Measurements from ENCODE around the gene HECA. TPM values are rescaled to one million over a fixed set of nuclear protein-coding genes. Genes with fewer than 3 reads are reported as not detected.

Gene HECA
- total RNA-seq, 1 donor from 2014 or later, result 21.0 TPM

DNA sequence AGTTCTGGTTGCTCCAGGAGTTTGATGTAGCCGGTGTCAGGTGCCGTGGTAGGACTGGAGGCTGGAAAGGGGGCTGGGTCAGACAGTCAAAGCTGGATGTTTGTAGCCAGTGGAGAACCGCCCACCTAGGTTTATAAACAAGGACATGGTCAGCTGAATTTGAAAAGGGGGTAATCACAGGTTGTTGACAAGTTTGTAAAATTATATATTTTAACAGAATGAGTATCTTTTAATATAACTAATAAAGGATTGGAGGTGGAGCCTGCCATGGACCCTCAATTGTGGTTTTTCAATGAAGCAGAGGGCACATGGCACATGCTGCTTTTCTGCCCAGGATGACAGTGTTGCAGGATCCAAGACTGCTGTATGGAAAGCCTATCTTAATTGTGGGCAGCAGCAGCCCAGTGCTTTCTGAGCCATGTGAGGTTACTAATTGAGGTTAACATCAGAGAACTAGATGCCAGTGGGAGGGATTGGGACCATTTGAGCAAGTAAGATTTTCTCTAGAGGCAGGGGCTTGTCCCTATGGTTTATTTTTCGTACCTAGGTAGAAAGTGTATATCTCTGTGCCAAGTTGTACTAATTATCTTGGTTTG, 9.7 kb downstream of the HECA start:
- Mint-ChIP-seq H3K27ac (ENCODE audit: unreplicated experiment) (no peak overlapping the region), H3K4me3 (ENCODE audit: unreplicated experiment) (no peak overlapping the region), H3K36me3 (ENCODE audit: unreplicated experiment) (no peaks in the 10 kb centered on the region), H3K9me3 (ENCODE audit: unreplicated experiment) (no peaks in the 10 kb centered on the region), H3K4me1 (ENCODE audit: low read depth, unreplicated experiment) (peaks cover 22% of the 10 kb centered on the region), H3K27me3 (ENCODE audit: unreplicated experiment) (no peaks in the 10 kb centered on the region)
- no peak for DNase-seq
- TF ChIP-seq, protein P1, sequence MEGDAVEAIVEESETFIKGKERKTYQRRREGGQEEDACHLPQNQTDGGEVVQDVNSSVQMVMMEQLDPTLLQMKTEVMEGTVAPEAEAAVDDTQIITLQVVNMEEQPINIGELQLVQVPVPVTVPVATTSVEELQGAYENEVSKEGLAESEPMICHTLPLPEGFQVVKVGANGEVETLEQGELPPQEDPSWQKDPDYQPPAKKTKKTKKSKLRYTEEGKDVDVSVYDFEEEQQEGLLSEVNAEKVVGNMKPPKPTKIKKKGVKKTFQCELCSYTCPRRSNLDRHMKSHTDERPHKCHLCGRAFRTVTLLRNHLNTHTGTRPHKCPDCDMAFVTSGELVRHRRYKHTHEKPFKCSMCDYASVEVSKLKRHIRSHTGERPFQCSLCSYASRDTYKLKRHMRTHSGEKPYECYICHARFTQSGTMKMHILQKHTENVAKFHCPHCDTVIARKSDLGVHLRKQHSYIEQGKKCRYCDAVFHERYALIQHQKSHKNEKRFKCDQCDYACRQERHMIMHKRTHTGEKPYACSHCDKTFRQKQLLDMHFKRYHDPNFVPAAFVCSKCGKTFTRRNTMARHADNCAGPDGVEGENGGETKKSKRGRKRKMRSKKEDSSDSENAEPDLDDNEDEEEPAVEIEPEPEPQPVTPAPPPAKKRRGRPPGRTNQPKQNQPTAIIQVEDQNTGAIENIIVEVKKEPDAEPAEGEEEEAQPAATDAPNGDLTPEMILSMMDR (IDR thresholded peaks at IDR 0.05; ENCODE audit: partially characterized antibody, unreplicated experiment), result no peak

DNA sequence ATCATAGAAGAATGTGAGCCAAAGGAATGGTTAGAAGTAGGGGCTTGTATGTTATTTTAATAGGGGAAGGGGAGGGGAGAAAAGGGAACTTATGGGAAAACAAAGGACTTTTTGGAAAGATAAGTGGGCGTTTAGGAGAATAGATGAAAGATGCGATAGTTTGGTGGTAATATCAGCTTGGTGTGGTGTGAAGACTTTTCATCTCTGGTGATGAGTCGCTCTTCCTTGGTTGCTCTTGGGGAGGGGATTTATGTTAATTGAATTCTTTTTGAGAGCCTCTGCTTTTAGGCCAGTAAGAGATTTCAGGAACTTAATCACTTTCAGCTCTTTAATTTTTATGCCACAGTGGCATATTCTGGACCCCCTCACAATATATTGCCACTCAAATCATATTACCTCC, 10.8 kb downstream of the HECA start:
- DNase-seq, result no peak
- Mint-ChIP-seq H3K4me3 (ENCODE audit: unreplicated experiment) (no peak overlapping the region), H3K36me3 (ENCODE audit: unreplicated experiment) (no peaks in the 10 kb centered on the region), H3K4me1 (ENCODE audit: low read depth, unreplicated experiment) (peaks cover 29% of the 10 kb centered on the region), H3K27me3 (ENCODE audit: unreplicated experiment) (no peaks in the 10 kb centered on the region), H3K27ac (ENCODE audit: unreplicated experiment) (no peak overlapping the region), H3K9me3 (ENCODE audit: unreplicated experiment) (no peaks in the 10 kb centered on the region)
- TF ChIP-seq, protein P1 (IDR thresholded peaks at IDR 0.05; ENCODE audit: partially characterized antibody, unreplicated experiment), result no peak

DNA sequence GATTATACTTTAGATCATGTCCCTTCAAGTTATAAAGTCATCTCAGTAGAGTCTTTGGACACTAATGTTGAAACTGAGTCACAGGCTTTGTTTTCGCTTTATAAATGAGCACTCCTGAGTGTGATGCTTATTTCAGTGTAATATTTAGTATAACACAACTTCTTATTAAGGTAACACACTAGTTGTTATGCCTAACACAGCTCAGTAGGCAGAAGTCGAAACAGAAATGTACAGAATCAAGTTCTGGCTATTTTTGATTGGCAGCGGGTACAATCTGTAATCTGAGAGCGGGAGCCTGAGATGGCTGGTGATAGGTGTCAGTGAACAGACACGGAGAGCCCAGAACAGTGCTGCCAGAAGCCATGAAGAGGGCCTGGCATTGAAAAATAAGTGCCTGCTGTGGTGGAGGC, 11.4 kb downstream of the HECA start:
- Mint-ChIP-seq H3K4me1 (ENCODE audit: low read depth, unreplicated experiment) (peaks cover 33% of the 10 kb centered on the region), H3K36me3 (ENCODE audit: unreplicated experiment) (no peaks in the 10 kb centered on the region), H3K27me3 (ENCODE audit: unreplicated experiment) (no peaks in the 10 kb centered on the region), H3K4me3 (ENCODE audit: unreplicated experiment) (no peak overlapping the region), H3K27ac (ENCODE audit: unreplicated experiment) (no peak overlapping the region), H3K9me3 (ENCODE audit: unreplicated experiment) (no peaks in the 10 kb centered on the region)
- TF ChIP-seq, protein P1 (IDR thresholded peaks at IDR 0.05; ENCODE audit: partially characterized antibody, unreplicated experiment), result no peak
- no peak for DNase-seq

DNA sequence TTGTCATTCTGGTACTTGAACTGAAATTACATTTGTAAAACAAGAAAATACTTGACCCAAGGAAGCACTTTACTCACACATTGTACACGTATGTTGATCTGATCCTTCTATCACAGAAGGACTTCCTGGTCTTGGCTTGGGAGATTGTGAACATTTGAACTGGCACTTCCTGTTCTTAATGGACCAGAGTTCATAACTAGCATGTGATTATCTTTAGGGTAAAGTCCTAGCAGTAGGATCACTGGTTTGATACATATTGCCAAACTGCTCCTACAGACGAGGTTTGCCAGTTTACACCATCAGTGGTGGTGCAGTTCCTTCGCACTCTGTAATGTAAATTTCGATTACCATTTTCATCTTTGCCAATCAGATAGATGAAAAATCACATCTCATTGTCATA, 12.7 kb downstream of the HECA start:
- H3K4me3 Mint-ChIP-seq (ENCODE audit: unreplicated experiment), result no peak overlapping the region
- H3K36me3 Mint-ChIP-seq (ENCODE audit: unreplicated experiment), result no peaks in the 10 kb centered on the region
- TF ChIP-seq, protein P1 (IDR thresholded peaks at IDR 0.05; ENCODE audit: partially characterized antibody, unreplicated experiment), result no peak
- H3K27ac Mint-ChIP-seq (ENCODE audit: unreplicated experiment), result no peak overlapping the region
- no peaks in the 10 kb centered on the region for H3K27me3 Mint-ChIP-seq (ENCODE audit: unreplicated experiment)
- no peak for DNase-seq
- H3K4me1 Mint-ChIP-seq (ENCODE audit: low read depth, unreplicated experiment), result peaks cover 40% of the 10 kb centered on the region
- H3K9me3 Mint-ChIP-seq (ENCODE audit: unreplicated experiment), result no peaks in the 10 kb centered on the region

DNA sequence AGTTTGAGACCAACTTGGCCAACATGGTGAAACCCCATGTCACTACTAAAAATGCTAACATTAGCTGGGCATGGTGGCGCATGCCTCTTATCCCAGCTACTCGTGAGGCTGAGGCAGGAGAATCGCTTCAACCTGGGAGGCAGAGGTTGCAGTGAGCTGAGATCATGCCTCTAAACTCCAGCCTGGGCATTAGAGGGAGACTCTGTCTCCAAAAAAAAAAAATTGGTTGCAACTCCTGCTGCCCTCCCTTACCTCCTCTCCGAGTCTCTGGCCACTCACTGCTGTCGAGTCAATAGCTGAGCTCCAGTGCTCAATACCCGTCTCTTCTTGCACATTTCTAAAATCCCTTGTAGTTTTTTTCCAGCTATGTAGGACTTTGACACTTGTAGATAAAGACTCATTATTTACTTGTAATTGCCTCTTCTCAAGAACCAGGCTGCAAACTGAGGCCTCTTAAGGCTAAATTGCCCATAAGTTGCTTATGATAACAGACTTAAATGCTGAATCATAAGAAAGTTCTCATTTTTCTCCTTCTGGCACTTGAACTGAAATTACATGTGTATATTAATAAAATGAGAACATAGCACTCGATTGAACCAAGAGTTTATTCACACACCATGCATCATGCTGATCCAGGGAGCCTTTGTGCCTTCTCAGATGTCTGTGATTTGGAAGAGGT, 13.8 kb downstream of the HECA start:
- TF ChIP-seq, protein P1 (IDR thresholded peaks at IDR 0.05; ENCODE audit: partially characterized antibody, unreplicated experiment), result no peak
- peaks cover 40% of the 10 kb centered on the region for H3K4me1 Mint-ChIP-seq (ENCODE audit: low read depth, unreplicated experiment)

More for the DNA sequence above, 13.8 kb downstream of the HECA start:
- Mint-ChIP-seq H3K27me3 (ENCODE audit: unreplicated experiment) (no peaks in the 10 kb centered on the region), H3K36me3 (ENCODE audit: unreplicated experiment) (no peaks in the 10 kb centered on the region), H3K27ac (ENCODE audit: unreplicated experiment) (no peak overlapping the region), H3K9me3 (ENCODE audit: unreplicated experiment) (no peaks in the 10 kb centered on the region), H3K4me3 (ENCODE audit: unreplicated experiment) (no peak overlapping the region)
- no peak for DNase-seq
